ENCODE measurements around the gene MAP4K2. TPM values are rescaled to one million over a fixed set of nuclear protein-coding genes. Genes with fewer than 3 reads are reported as not detected.

MAP4K2 gene
- total RNA-seq, 1 donor from 2014 or later, result 34.0 TPM

DNA sequence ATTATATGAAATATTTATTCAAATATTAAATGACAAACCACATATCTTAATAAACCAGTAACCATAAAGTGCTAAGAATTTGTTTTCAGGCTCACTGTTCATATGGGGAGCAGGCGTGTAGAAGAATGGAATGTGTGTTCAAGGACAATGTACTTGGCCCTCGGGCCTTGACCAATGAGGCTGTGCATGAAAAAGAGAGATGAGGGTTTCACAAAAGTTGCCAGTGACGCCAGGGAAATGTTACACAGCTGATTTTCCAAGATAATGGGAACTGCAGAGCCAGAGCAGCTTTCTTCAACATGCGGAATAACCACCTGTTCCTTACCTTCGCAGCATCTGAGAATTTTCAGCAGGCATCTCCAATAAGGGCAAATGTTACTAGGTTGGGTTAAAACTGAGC lies 28.9 kb downstream of the MAP4K2 start:
- intact Hi-C loops (cut with DNase I), result no loop called here
- peaks cover 75 to 80% of the 10 kb centered on the region in 2 donors for H3K36me3 ChIP-seq
- no peak overlapping the region for H3K27ac ChIP-seq
- peak in 1 of 2 donors; percentile 50 for DNase-seq (ENCODE audit: low spot score in 2 of 2)
- no peaks in the 10 kb centered on the region for H3K27me3 ChIP-seq
- no peaks in the 10 kb centered on the region for H3K9me3 ChIP-seq
- TF ChIP-seq, protein P1, sequence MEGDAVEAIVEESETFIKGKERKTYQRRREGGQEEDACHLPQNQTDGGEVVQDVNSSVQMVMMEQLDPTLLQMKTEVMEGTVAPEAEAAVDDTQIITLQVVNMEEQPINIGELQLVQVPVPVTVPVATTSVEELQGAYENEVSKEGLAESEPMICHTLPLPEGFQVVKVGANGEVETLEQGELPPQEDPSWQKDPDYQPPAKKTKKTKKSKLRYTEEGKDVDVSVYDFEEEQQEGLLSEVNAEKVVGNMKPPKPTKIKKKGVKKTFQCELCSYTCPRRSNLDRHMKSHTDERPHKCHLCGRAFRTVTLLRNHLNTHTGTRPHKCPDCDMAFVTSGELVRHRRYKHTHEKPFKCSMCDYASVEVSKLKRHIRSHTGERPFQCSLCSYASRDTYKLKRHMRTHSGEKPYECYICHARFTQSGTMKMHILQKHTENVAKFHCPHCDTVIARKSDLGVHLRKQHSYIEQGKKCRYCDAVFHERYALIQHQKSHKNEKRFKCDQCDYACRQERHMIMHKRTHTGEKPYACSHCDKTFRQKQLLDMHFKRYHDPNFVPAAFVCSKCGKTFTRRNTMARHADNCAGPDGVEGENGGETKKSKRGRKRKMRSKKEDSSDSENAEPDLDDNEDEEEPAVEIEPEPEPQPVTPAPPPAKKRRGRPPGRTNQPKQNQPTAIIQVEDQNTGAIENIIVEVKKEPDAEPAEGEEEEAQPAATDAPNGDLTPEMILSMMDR (IDR thresholded peaks at IDR 0.05), result no peak
- peaks cover 16 to 48% of the 10 kb centered on the region in 2 donors for H3K4me1 ChIP-seq
- no peak overlapping the region for H3K4me3 ChIP-seq

DNA sequence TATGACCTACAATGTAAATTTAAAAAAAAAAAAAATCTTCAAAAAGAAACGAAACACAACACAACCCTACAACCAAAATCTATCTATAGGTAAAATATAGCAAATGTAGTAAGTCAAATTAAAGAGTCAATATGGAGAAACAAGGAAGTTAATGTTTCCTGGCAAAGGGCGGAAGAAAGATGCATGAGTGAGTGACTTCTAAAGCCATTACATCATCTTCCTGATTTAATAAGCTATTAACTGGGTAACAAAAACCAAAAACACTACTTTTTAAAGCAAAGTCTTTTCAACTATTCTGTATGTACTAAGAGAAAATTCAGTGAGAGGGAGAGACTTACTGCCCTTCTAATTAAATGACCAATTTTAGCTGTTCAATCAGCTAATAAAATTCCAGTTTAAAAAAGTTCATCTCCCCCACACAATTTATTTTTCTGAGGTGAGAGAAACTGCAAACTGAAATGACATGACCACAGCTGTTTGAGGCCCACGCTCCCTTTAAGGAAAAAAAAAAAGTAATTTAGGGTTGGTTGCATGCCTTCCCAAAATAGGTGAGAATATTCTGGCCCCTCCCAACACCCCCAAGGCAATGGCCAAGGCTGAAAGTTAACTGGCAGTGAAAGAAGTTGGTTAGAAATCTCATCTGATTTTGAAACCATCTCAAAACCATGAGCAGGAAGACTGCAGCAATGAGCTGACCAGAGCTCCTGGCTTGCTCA lies 30.6 kb downstream of the MAP4K2 start:
- peak in 1 of 2 donors; percentile 47 for DNase-seq (ENCODE audit: low spot score in 2 of 2)
- Histone ChIP-seq H3K36me3 (peaks cover 91 to 97% of the 10 kb centered on the region in 2 donors), H3K4me3 (no peak overlapping the region), H3K27ac (peak overlapping the region; percentile 24 to 29), H3K4me1 (peaks cover 16 to 55% of the 10 kb centered on the region in 2 donors), H3K27me3 (no peaks in the 10 kb centered on the region), H3K9me3 (no peaks in the 10 kb centered on the region)
- intact Hi-C loops (cut with DNase I), result no loop called here
- TF ChIP-seq, protein P1 (IDR thresholded peaks at IDR 0.05), result no peak

DNA sequence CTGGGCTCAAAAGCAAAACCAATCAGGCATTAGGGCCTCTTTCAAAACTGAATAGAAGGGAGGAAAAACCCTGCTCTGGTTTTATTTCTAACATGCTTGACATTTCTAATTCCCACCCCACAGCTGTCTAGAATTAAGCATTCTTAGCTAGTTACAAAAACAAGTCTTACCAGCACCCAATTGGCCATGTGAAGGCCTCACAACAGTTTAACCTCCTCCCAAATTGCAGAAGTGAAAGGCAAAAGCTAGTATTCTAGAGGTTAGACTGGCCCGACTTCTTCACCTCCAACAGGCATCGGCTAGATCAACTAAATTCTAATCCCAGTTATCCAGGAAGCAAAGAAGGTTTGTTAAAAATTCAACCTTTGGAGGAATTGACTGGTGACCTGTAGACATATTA lies 31.2 kb downstream of the MAP4K2 start:
- Histone ChIP-seq H3K27ac (no peak overlapping the region), H3K36me3 (peaks cover 97 to 100% of the 10 kb centered on the region in 2 donors), H3K4me1 (peaks cover 11 to 51% of the 10 kb centered on the region in 2 donors), H3K9me3 (no peaks in the 10 kb centered on the region), H3K4me3 (no peak overlapping the region), H3K27me3 (no peaks in the 10 kb centered on the region)
- DNase-seq (ENCODE audit: low spot score in 2 of 2), result no peak
- TF ChIP-seq, protein P1 (IDR thresholded peaks at IDR 0.05), result no peak
- intact Hi-C loops (cut with DNase I), result no loop called here

DNA sequence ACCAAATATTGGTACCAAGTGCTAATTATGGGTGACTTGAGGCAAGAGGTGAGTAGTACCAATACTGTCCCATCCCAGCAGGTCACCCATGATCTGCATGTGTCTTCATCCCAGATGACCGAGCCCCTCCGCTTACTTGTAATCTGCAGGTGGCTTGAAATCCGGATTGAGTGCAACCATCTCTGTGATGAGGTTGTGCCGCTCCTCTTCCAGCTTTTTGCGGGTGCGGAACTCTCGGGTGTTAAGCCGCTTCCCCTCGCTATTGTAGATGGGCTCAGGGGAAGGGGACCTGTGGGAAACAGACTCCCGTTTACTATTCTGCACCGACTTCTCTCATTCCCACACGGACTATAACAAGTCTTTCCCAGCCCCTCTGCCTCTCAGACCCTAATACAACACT lies 32.9 kb downstream of the MAP4K2 start:
- peaks cover 3 to 35% of the 10 kb centered on the region in 2 donors for H3K4me1 ChIP-seq
- peaks cover 100% of the 10 kb centered on the region in 2 donors for H3K36me3 ChIP-seq
- no peaks in the 10 kb centered on the region for H3K9me3 ChIP-seq
- intact Hi-C loops (cut with DNase I), result no loop called here
- peak in 1 of 2 donors; percentile 56 for DNase-seq (ENCODE audit: low spot score in 2 of 2)
- no peaks in the 10 kb centered on the region for H3K27me3 ChIP-seq
- TF ChIP-seq, protein P1 (IDR thresholded peaks at IDR 0.05), result no peak
- no peak overlapping the region for H3K27ac ChIP-seq
- H3K4me3 ChIP-seq, result no peak overlapping the region

DNA sequence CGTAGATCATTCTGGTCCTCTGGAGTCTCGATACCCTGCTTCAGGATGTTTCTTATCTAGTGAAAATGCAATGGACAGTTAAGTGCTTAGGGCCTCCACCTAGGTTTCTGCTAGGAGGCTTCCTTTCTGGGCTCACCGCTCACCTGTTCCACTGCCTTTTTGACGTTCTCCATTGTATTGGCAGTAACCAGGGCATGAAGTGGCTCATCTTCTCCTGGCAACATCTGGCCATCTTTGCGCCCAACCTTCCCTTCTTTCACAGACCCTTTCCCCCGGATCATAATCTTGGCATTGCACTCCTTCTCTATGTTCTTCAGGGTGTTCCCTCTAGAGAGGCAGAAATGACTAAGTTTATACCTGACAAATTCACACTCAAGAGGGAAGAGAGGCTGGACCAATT lies 33.7 kb downstream of the MAP4K2 start:
- Histone ChIP-seq H3K9me3 (no peaks in the 10 kb centered on the region), H3K27ac (no peak overlapping the region), H3K27me3 (no peaks in the 10 kb centered on the region), H3K4me3 (no peak overlapping the region), H3K36me3 (peaks cover 100% of the 10 kb centered on the region in 2 donors), H3K4me1 (peaks cover 3 to 36% of the 10 kb centered on the region in 2 donors)
- no peak for DNase-seq (ENCODE audit: low spot score in 2 of 2)
- TF ChIP-seq, protein P1 (IDR thresholded peaks at IDR 0.05), result no peak
- intact Hi-C loops (cut with DNase I), result no loop called here

Measured in ascending aorta (tissue), 2 donors.